ENCODE results near the gene CCDC187. TPM values are rescaled to one million over a fixed set of nuclear protein-coding genes. Genes with fewer than 3 reads are reported as not detected.
A peak's percentile ranks its signal among the peaks of the same experiment; 100 is the strongest.
"Not testable (repeated sequence)": the region's sequence is repeated elsewhere in the genome, so short reads cannot be mapped to it uniquely, and the experiment has no call there.

CCDC187 gene
- total RNA-seq, 6 experiments from 2014 or later: 0.09 to 0.80 (median 0.62) TPM; not detected in 3

- ATAC-seq: no peak
- no peaks in the 10 kb centered on the region for H3K36me3 ChIP-seq
- intact Hi-C loops (cut with DNase I): no loop called here
- no peak for DNase-seq
- peaks cover 0 to 6% (median 0%) of the 10 kb centered on the region in 4 donors for H3K4me1 ChIP-seq
- TF ChIP-seq POLR2A (IDR thresholded peaks at IDR 0.05): no peak
- TF ChIP-seq CTCF (IDR thresholded peaks at IDR 0.05): peak in 1 of 4 donors; percentile 12
- WGBS (ENCODE audit: insufficient coverage, low coverage, low lambda C conversion rate, missing lambda C conversion rate): 57% methylated on average over 4 of the region's 6 CpGs
- no peaks in the 10 kb centered on the region for H3K27me3 ChIP-seq
- no peak overlapping the region for H3K27ac ChIP-seq
- H3K9me3 ChIP-seq: no peaks in the 10 kb centered on the region
- no peak overlapping the region for H3K4me3 ChIP-seq
These were observed 35.6 kb downstream of the CCDC187 start for GRCh38 chr9:136268318-136268717.

GRCh38 chr9:136267261-136268111, 36.4 kb downstream of the CCDC187 start:
- Histone ChIP-seq H3K4me1 (peaks cover 0 to 6% (median 0%) of the 10 kb centered on the region in 4 donors), H3K9me3 (no peaks in the 10 kb centered on the region), H3K4me3 (peak overlapping the region; percentile 30 to 56 (median 39)), H3K27me3 (no peaks in the 10 kb centered on the region), H3K36me3 (no peaks in the 10 kb centered on the region), H3K27ac (no peak overlapping the region)
- ATAC-seq (peak; percentile 94 to 99 (median 97)), DNase-seq (peak; percentile 82 to 89 (median 88))
- TF ChIP-seq CTCF (IDR thresholded peaks at IDR 0.05) (peak in 2 of 4 donors; percentile 37 to 47), POLR2A (IDR thresholded peaks at IDR 0.05) (no peak)
- intact Hi-C loops (cut with DNase I): no loop called here
- WGBS (ENCODE audit: insufficient coverage, low coverage, low lambda C conversion rate, missing lambda C conversion rate): 10% methylated on average over 23 of the region's 60 CpGs

- H3K27ac ChIP-seq; H3K36me3 ChIP-seq; H3K4me1 ChIP-seq; H3K27me3 ChIP-seq; intact Hi-C loops (cut with DNase I); H3K9me3 ChIP-seq; DNase-seq; ATAC-seq: not testable (repeated sequence)
- 92% methylated on average over 10 of the region's 18 CpGs for WGBS (ENCODE audit: insufficient coverage, low coverage, low lambda C conversion rate, missing lambda C conversion rate)
- peak overlapping the region in 2 of 3 donors; percentile 39 to 56 for H3K4me3 ChIP-seq
These were observed 37.3 kb downstream of the CCDC187 start for GRCh38 chr9:136266641-136267040.

GRCh38 chr9:136265561-136266355, 38.1 kb downstream of the CCDC187 start:
- no peak overlapping the region for H3K27ac ChIP-seq
- DNase-seq (no peak), ATAC-seq (no peak)
- WGBS (ENCODE audit: insufficient coverage, low coverage, low lambda C conversion rate, missing lambda C conversion rate): 80% methylated on average over 5 of the region's 17 CpGs
- H3K36me3 ChIP-seq: no peaks in the 10 kb centered on the region
- no peaks in the 10 kb centered on the region for H3K27me3 ChIP-seq
- intact Hi-C loops (cut with DNase I): no loop called here
- H3K4me1 ChIP-seq: peaks cover 0 to 6% (median 0%) of the 10 kb centered on the region in 4 donors
- H3K9me3 ChIP-seq: no peaks in the 10 kb centered on the region
- TF ChIP-seq POLR2A (IDR thresholded peaks at IDR 0.05) (no peak), CTCF (IDR thresholded peaks at IDR 0.05) (no peak)
- no peak overlapping the region for H3K4me3 ChIP-seq

All from right lobe of liver (tissue), 6 donors.